Measurements from ENCODE around the gene POMZP3.
"Not testable (repeated sequence)": the region's sequence is repeated elsewhere in the genome, so short reads cannot be mapped to it uniquely, and the experiment has no call there.

DNA sequence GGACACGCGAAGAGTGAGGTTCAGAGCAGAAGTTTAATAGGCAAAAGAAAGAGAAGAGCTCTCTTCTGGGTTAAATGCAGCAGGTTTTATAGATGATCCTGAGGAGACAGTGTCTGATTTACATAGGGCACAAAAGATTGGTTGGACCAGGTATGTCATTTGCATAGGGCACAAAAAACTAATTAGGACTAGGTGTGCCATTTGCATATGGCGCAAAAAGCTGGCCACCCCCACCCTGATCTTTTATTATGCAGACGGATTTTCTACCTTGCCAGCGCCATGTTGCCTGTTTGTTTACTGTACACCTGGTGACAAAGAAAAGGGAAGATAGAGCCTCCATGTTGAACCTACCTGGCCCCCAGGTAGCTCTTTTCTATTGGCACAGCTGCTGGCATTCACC is 46.3 kb upstream of the POMZP3 start:
- TF ChIP-seq, protein P1, sequence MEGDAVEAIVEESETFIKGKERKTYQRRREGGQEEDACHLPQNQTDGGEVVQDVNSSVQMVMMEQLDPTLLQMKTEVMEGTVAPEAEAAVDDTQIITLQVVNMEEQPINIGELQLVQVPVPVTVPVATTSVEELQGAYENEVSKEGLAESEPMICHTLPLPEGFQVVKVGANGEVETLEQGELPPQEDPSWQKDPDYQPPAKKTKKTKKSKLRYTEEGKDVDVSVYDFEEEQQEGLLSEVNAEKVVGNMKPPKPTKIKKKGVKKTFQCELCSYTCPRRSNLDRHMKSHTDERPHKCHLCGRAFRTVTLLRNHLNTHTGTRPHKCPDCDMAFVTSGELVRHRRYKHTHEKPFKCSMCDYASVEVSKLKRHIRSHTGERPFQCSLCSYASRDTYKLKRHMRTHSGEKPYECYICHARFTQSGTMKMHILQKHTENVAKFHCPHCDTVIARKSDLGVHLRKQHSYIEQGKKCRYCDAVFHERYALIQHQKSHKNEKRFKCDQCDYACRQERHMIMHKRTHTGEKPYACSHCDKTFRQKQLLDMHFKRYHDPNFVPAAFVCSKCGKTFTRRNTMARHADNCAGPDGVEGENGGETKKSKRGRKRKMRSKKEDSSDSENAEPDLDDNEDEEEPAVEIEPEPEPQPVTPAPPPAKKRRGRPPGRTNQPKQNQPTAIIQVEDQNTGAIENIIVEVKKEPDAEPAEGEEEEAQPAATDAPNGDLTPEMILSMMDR (IDR thresholded peaks at IDR 0.05; ENCODE audit: low read depth, low read length): not testable (repeated sequence)
- not testable (repeated sequence) for TF ChIP-seq EZH2phosphoT487 (IDR thresholded peaks at IDR 0.05; ENCODE audit: low read depth)

Data from OCI-LY3 (cell line).